Measurements from ENCODE around the gene ATG3. TPM values are rescaled to one million over a fixed set of nuclear protein-coding genes. Genes with fewer than 3 reads are reported as not detected.

ATG3 gene
- total and polyA plus RNA-seq, 2 of the 8 experiments (the other 6 are each of a cell fraction or from before 2014, with no cell fraction given): 27.3 to 55.3 TPM

DNA sequence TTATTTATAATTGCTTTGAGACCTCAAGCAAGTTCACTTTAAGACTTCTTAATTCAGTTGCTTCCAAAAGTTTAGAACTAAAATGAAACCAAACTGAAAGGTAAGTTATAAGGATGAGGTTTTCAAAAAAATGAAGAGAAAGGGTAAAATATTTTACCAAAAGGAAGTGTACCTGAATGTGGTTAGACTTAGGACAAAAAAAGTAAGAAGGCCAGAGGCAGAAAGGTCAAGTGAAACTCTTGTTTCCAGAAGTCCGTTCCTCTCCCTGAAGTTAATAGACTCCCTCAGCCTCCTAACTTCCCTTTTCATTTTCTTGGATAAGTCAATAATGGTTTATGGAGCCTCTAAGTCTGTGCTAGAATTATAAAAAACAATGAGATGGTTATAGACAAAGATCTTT lies 79.1 kb downstream of the ATG3 start:
- Histone ChIP-seq H3K36me3 (ENCODE audit: control insufficient read depth in 2 of 4, insufficient read depth in 4 of 4, low read length in 3 of 4) (no peaks in the 10 kb centered on the region), H3K27me3 (replicated peaks in 1 of 4; ENCODE audit: control insufficient read depth in 3 of 4, extremely low read depth in 1 of 4, insufficient read depth in 3 of 4, low read length in 3 of 4) (no peaks in the 10 kb centered on the region), H3K4me2 (ENCODE audit: insufficient read depth in 1 of 2, low read depth in 2 of 2, low read length in 2 of 2) (no peak overlapping the region), H3K14ac (ENCODE audit: insufficient read length) (no peak overlapping the region), H3K9me3 (ENCODE audit: insufficient read depth in 2 of 2, low read depth in 1 of 2, low read length in 1 of 2) (no peaks in the 10 kb centered on the region), H3K4me1 (replicated peaks in 1 of 4; ENCODE audit: control insufficient read depth in 3 of 4, insufficient read depth in 4 of 4, low read length in 3 of 4) (no peaks in the 10 kb centered on the region; a peak in 2 of 7 replicates), H2BK12ac (ENCODE audit: low read depth, low read length) (no peak overlapping the region), H4K20me1 (replicated peaks in 1 of 2; ENCODE audit: control insufficient read depth in 1 of 2, insufficient read depth in 2 of 2, low read length in 2 of 2) (no peaks in the 10 kb centered on the region), H3K79me1 (ENCODE audit: low read depth, low read length) (no peaks in the 10 kb centered on the region), H3K4me3 (ENCODE audit: extremely low read depth in 1 of 4, insufficient read depth in 2 of 4, low read depth in 3 of 4, low read length in 4 of 4) (no peak overlapping the region), H3K23me2 (ENCODE audit: low read depth, low read length) (no peaks in the 10 kb centered on the region), H2BK20ac (ENCODE audit: low read length) (no peak overlapping the region), H2BK120ac (replicated peaks; ENCODE audit: low read depth, low read length) (no peak overlapping the region), H3K9ac (replicated peaks in 1 of 4; ENCODE audit: extremely low read depth in 1 of 4, low read depth in 3 of 4, low read length in 3 of 4) (no peak overlapping the region), H3K79me2 (ENCODE audit: control insufficient read depth in 1 of 2, insufficient read depth in 2 of 2, low read length in 2 of 2) (no peaks in the 10 kb centered on the region), H3K18ac (ENCODE audit: extremely low read depth, low read length) (no peak overlapping the region), H3K23ac (ENCODE audit: insufficient read length) (no peak overlapping the region), H4K8ac (ENCODE audit: extremely low read depth, insufficient read depth, low read length) (no peak overlapping the region), H2BK15ac (ENCODE audit: low read length) (no peak overlapping the region), H2BK5ac (ENCODE audit: low read depth, low read length) (no peak overlapping the region), H3K4ac (replicated peaks; ENCODE audit: insufficient read length, low read depth, low read length) (no peak overlapping the region), H3K56ac (replicated peaks; ENCODE audit: insufficient read length, low read depth, low read length) (no peak overlapping the region), H4K91ac (replicated peaks; ENCODE audit: insufficient read length, low read length) (no peak overlapping the region), H2AFZ (ENCODE audit: low read length) (no peak overlapping the region), H2AK5ac (ENCODE audit: low read depth, low read length) (no peak overlapping the region), H3K27ac (ENCODE audit: low read depth, low read length) (no peak overlapping the region), H4K5ac (ENCODE audit: insufficient read length, low read depth, low read length) (no peak overlapping the region)
- 95% methylated on average over 1 of the region's 1 CpG; no CpG with 5 or more reads in 1 of the 2 experiments for WGBS, 2 experiments (ENCODE audit: extremely low coverage in 1 of 2, insufficient coverage in 1 of 2, insufficient read length in 1 of 2, insufficient replicate concordance in 2 of 2, low coverage in 1 of 2, low lambda C conversion rate in 2 of 2, missing lambda C conversion rate in 1 of 2)
- ChIA-PET CTCF (ENCODE audit: partially characterized antibody) (interaction anchor here (1.3 kb wide), 1 partner anchor 21 kb away, joined by 3 read pairs; no protein-coding TSS in a partner anchor), POLR2A (ENCODE audit: partially characterized antibody) (no interaction called here)
- DNase-seq (ENCODE audit: low read depth in 1 of 2, low spot score in 2 of 2): no peak
- no peak for FAIRE-seq
- no peak for TF ChIP-seq E2F6 (IDR thresholded peaks at IDR 0.05)
